ENCODE data around the gene OFD1.

Gene OFD1

GRCh38 chrX:13752646-13753045 is 18.1 kb downstream of the OFD1 start:
- Mint-ChIP-seq H3K9me3 (no peaks in the 10 kb centered on the region), H3K27me3 (no peaks in the 10 kb centered on the region), H3K27ac (no peak overlapping the region), H3K4me1 (peaks cover 27% of the 10 kb centered on the region), H3K36me3 (peaks cover 24% of the 10 kb centered on the region), H3K4me3 (no peak overlapping the region)
- no peak for DNase-seq
- CTCF ChIA-PET = interaction anchor here (0.6 kb wide), 1 partner anchor 90 kb away, joined by 3 read pairs; no protein-coding TSS in a partner anchor

GRCh38 chrX:13754765-13755164 is 20.2 kb downstream of the OFD1 start:
- CTCF ChIA-PET = interaction anchor here (1.1 kb wide), 1 partner anchor 96 kb away, joined by 7 read pairs; no protein-coding TSS in a partner anchor
- DNase-seq = no peak
- no peaks in the 10 kb centered on the region for H3K27me3 Mint-ChIP-seq
- peak overlapping the region; percentile 49 for H3K27ac Mint-ChIP-seq
- H3K4me1 Mint-ChIP-seq = peaks cover 26% of the 10 kb centered on the region
- no peak overlapping the region for H3K4me3 Mint-ChIP-seq
- H3K9me3 Mint-ChIP-seq = no peaks in the 10 kb centered on the region
- peaks cover 31% of the 10 kb centered on the region for H3K36me3 Mint-ChIP-seq

- H3K4me1 Mint-ChIP-seq = peaks cover 23% of the 10 kb centered on the region
- peak overlapping the region; percentile 49 for H3K27ac Mint-ChIP-seq
- DNase-seq = peak; percentile 33
- peaks cover 27% of the 10 kb centered on the region for H3K36me3 Mint-ChIP-seq
- H3K27me3 Mint-ChIP-seq = no peaks in the 10 kb centered on the region
- H3K9me3 Mint-ChIP-seq = no peaks in the 10 kb centered on the region
- CTCF ChIA-PET = interaction anchor here (1.1 kb wide), 1 partner anchor 96 kb away, joined by 7 read pairs; no protein-coding TSS in a partner anchor
- no peak overlapping the region for H3K4me3 Mint-ChIP-seq
Observed at GRCh38 chrX:13755254-13755653, 20.7 kb downstream of the OFD1 start.

GRCh38 chrX:13756381-13756780 is 21.8 kb downstream of the OFD1 start:
- CTCF ChIA-PET = no interaction called here
- Mint-ChIP-seq H3K4me1 (peaks cover 17% of the 10 kb centered on the region), H3K27me3 (no peaks in the 10 kb centered on the region), H3K36me3 (peaks cover 30% of the 10 kb centered on the region), H3K4me3 (no peak overlapping the region), H3K9me3 (no peaks in the 10 kb centered on the region), H3K27ac (no peak overlapping the region)
- no peak for DNase-seq

GRCh38 chrX:13759152-13759718 is 24.7 kb downstream of the OFD1 start:
- no peaks in the 10 kb centered on the region for H3K9me3 Mint-ChIP-seq
- no peaks in the 10 kb centered on the region for H3K27me3 Mint-ChIP-seq
- CTCF ChIA-PET = no interaction called here
- no peak overlapping the region for H3K4me3 Mint-ChIP-seq
- H3K36me3 Mint-ChIP-seq = peaks cover 28% of the 10 kb centered on the region
- DNase-seq = no peak
- no peak overlapping the region for H3K27ac Mint-ChIP-seq
- peaks cover 9% of the 10 kb centered on the region for H3K4me1 Mint-ChIP-seq

GRCh38 chrX:13760426-13760825 is 25.9 kb downstream of the OFD1 start:
- H3K27ac Mint-ChIP-seq = no peak overlapping the region
- H3K9me3 Mint-ChIP-seq = no peaks in the 10 kb centered on the region
- H3K27me3 Mint-ChIP-seq = no peaks in the 10 kb centered on the region
- H3K4me1 Mint-ChIP-seq = peaks cover 2% of the 10 kb centered on the region
- no peak for DNase-seq
- H3K36me3 Mint-ChIP-seq = peaks cover 28% of the 10 kb centered on the region
- CTCF ChIA-PET = no interaction called here
- no peak overlapping the region for H3K4me3 Mint-ChIP-seq

- Mint-ChIP-seq H3K27ac (no peak overlapping the region), H3K27me3 (no peaks in the 10 kb centered on the region), H3K4me1 (no peaks in the 10 kb centered on the region), H3K4me3 (no peak overlapping the region), H3K36me3 (peaks cover 40% of the 10 kb centered on the region), H3K9me3 (no peaks in the 10 kb centered on the region)
- DNase-seq = no peak
- CTCF ChIA-PET = interaction anchor here (0.5 to 1.0 kb wide), 2 partner anchors 14 to 18 kb away, joined by 3 read pairs; no protein-coding TSS in a partner anchor
Observed at GRCh38 chrX:13761606-13762414, 27.3 kb downstream of the OFD1 start.

- Mint-ChIP-seq H3K9me3 (no peaks in the 10 kb centered on the region), H3K4me1 (no peaks in the 10 kb centered on the region), H3K4me3 (no peak overlapping the region), H3K27me3 (no peaks in the 10 kb centered on the region), H3K27ac (no peak overlapping the region), H3K36me3 (peaks cover 40% of the 10 kb centered on the region)
- CTCF ChIA-PET = no interaction called here
- DNase-seq = no peak
Observed at GRCh38 chrX:13763489-13763888, 28.9 kb downstream of the OFD1 start.

- DNase-seq = no peak
- CTCF ChIA-PET = no interaction called here
- Mint-ChIP-seq H3K36me3 (peaks cover 39% of the 10 kb centered on the region), H3K4me1 (no peaks in the 10 kb centered on the region), H3K27ac (no peak overlapping the region), H3K9me3 (no peaks in the 10 kb centered on the region), H3K4me3 (no peak overlapping the region), H3K27me3 (no peaks in the 10 kb centered on the region)
Observed at GRCh38 chrX:13764281-13764680, 29.7 kb downstream of the OFD1 start.

- no peak overlapping the region for H3K27ac Mint-ChIP-seq
- DNase-seq = no peak
- H3K36me3 Mint-ChIP-seq = peaks cover 43% of the 10 kb centered on the region
- no peaks in the 10 kb centered on the region for H3K4me1 Mint-ChIP-seq
- no peaks in the 10 kb centered on the region for H3K27me3 Mint-ChIP-seq
- CTCF ChIA-PET = no interaction called here
- H3K4me3 Mint-ChIP-seq = no peak overlapping the region
- H3K9me3 Mint-ChIP-seq = no peaks in the 10 kb centered on the region
Observed at GRCh38 chrX:13764765-13765164, 30.2 kb downstream of the OFD1 start.

GRCh38 chrX:13768939-13769338 is 34.4 kb downstream of the OFD1 start:
- DNase-seq = no peak
- Mint-ChIP-seq H3K9me3 (no peaks in the 10 kb centered on the region), H3K27ac (no peak overlapping the region), H3K4me1 (no peaks in the 10 kb centered on the region), H3K4me3 (no peak overlapping the region), H3K27me3 (no peaks in the 10 kb centered on the region), H3K36me3 (peaks cover 43% of the 10 kb centered on the region)
- CTCF ChIA-PET = no interaction called here

GRCh38 chrX:13770013-13770535 is 35.5 kb downstream of the OFD1 start:
- Mint-ChIP-seq H3K27ac (no peak overlapping the region), H3K4me1 (no peaks in the 10 kb centered on the region), H3K4me3 (no peak overlapping the region), H3K36me3 (peaks cover 52% of the 10 kb centered on the region), H3K27me3 (no peaks in the 10 kb centered on the region), H3K9me3 (no peaks in the 10 kb centered on the region)
- CTCF ChIA-PET = no interaction called here
- DNase-seq = no peak

- no peaks in the 10 kb centered on the region for H3K4me1 Mint-ChIP-seq
- H3K36me3 Mint-ChIP-seq = peaks cover 27% of the 10 kb centered on the region
- H3K27ac Mint-ChIP-seq = no peak overlapping the region
- CTCF ChIA-PET = no interaction called here
- DNase-seq = no peak
- no peaks in the 10 kb centered on the region for H3K27me3 Mint-ChIP-seq
- H3K4me3 Mint-ChIP-seq = no peak overlapping the region
- H3K9me3 Mint-ChIP-seq = no peaks in the 10 kb centered on the region
Observed at GRCh38 chrX:13774696-13775095, 40.1 kb downstream of the OFD1 start.

- no peaks in the 10 kb centered on the region for H3K27me3 Mint-ChIP-seq
- H3K27ac Mint-ChIP-seq = no peak overlapping the region
- H3K4me1 Mint-ChIP-seq = no peaks in the 10 kb centered on the region
- DNase-seq = no peak
- H3K4me3 Mint-ChIP-seq = no peak overlapping the region
- peaks cover 18% of the 10 kb centered on the region for H3K36me3 Mint-ChIP-seq
- CTCF ChIA-PET = no interaction called here
- no peaks in the 10 kb centered on the region for H3K9me3 Mint-ChIP-seq
Observed at GRCh38 chrX:13775837-13776236, 41.3 kb downstream of the OFD1 start.

- Mint-ChIP-seq H3K9me3 (no peaks in the 10 kb centered on the region), H3K36me3 (peaks cover 18% of the 10 kb centered on the region), H3K4me1 (no peaks in the 10 kb centered on the region), H3K27ac (no peak overlapping the region), H3K27me3 (no peaks in the 10 kb centered on the region), H3K4me3 (no peak overlapping the region)
- CTCF ChIA-PET = interaction anchor here (0.8 kb wide), 1 partner anchor 13 kb away, joined by 3 read pairs; no protein-coding TSS in a partner anchor
- no peak for DNase-seq
Observed at GRCh38 chrX:13776387-13776786, 41.8 kb downstream of the OFD1 start.
